Adrenal gland (tissue), 5 donors: ENCODE measurements around the gene PLPP4.

Experiments
- CTCF ChIP-seq, 6 experiments: fragments of 450-650 bp in 4 of 6; fragments of 200-600 bp in 2 of 6; sonication (generic) in 1 of 6; IDR thresholded peaks; 1 replicate in 5 of 6; 2 replicates in 1 of 6; pipeline versions ENCODE4 v1.5.1 to v1.8.0; 2016 to 2021; ENCODE audit warnings: antibody characterized with exemption in 6 of 6, mild to moderate bottlenecking in 2 of 6, moderate library complexity in 1 of 6
- POLR2A ChIP-seq, 2 donors: fragments of 450-650 bp; IDR thresholded peaks; one replicate each; pipeline ENCODE4 v1.6.1; 2017; ENCODE audit warnings: antibody characterized with exemption in 2 of 2, mild to moderate bottlenecking in 2 of 2, moderate library complexity in 1 of 2
- donor health status: DM: no; HTN: no; CAD: no.

- TF ChIP-seq CTCF (IDR thresholded peaks at IDR 0.05) (no peak), POLR2A (IDR thresholded peaks at IDR 0.05) (no peak)
Observed at GRCh38 chr10:120477021-120477742, 20.2 kb downstream of the PLPP4 start.
